Measurements from ENCODE around the gene LRRK1.

DNA sequence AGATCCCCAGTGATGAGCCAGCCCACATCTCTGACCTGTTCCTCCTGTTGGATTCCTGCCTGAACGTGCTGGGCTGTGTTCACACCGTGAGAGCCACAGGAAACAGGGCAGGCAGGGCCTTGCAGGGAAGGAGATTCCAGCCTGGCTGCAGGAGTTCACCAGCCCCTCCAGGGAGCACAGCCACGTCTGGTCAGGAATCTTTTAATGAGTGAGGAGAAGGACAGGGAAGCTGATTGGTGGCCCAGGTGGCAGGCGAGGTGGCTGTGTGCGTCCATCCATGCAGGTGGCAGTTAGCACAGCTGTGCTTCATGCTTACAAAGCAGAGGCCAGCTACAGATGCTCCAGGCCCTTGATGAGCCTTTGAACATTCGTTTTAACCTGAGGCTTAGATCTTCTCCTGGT, 10.5 kb downstream of the LRRK1 start:
- TF ChIP-seq CTCF (IDR thresholded peaks at IDR 0.05) = no peak
- TF ChIP-seq POLR2A (IDR thresholded peaks at IDR 0.05) = no peak
